HepG2 (cell line): Measurements from ENCODE around the gene ZCCHC24. TPM values are rescaled to one million over a fixed set of nuclear protein-coding genes. Genes with fewer than 3 reads are reported as not detected.

Experiments used
- CENPX ChIP-seq: sonication (generic); formaldehyde crosslinking; IDR thresholded peaks from 2 replicates; pipeline ENCODE4 v1.9.0; 2021; ENCODE audit warnings: mild to moderate bottlenecking, missing genetic modification reagents, moderate library complexity
- HNRNPLL ChIP-seq: fragments of 200-400 bp; formaldehyde crosslinking; IDR thresholded peaks from 2 replicates; pipeline ENCODE4 v1.6.1; 2017; ENCODE audit warnings: mild to moderate bottlenecking, low read depth, low read length; ENCODE audit not compliant: poor library complexity, severe bottlenecking
- LBX2 ChIP-seq: sonication (generic); formaldehyde crosslinking; IDR thresholded peaks from 2 replicates; pipeline ENCODE4 v1.5.0; 2020; ENCODE audit warnings: missing genetic modification reagents, mild to moderate bottlenecking, borderline replicate concordance
- MBNL3 ChIP-seq: fragments of 250-450 bp; sonication (Bioruptor Pico); conservative IDR thresholded peaks from 2 replicates; pipeline ENCODE4 v1.8.0; 2022; ENCODE audit warnings: mild to moderate bottlenecking, inconsistent platforms
- POLR2AphosphoS5 ChIP-seq: IDR thresholded peaks from 2 replicates; pipeline ENCODE4 v1.6.1; 2012; ENCODE audit warnings: low read depth, low read length
- RBM39 ChIP-seq: fragments of 200-400 bp; formaldehyde crosslinking; IDR thresholded peaks from one replicate; pipeline ENCODE4 v1.6.1; 2018; ENCODE audit warnings: antibody characterized with exemption, mild to moderate bottlenecking, low read depth, low read length; ENCODE audit not compliant: poor library complexity, severe bottlenecking
- SALL1 ChIP-seq: sonication (generic); formaldehyde crosslinking; IDR thresholded peaks from 2 replicates; pipeline ENCODE4 v1.8.0; 2022; ENCODE audit warnings: mild to moderate bottlenecking, missing genetic modification reagents
- ZBTB25 ChIP-seq: IDR thresholded peaks from 2 replicates; pipeline ENCODE4 v1.6.1; 2018; ENCODE audit warnings: missing genetic modification reagents
- ZMYM4 ChIP-seq: sonication (generic); formaldehyde crosslinking; IDR thresholded peaks from 2 replicates; pipeline ENCODE4 v1.8.1; 2023; ENCODE audit warnings: mild to moderate bottlenecking, missing genetic modification reagents
- ZNF616 ChIP-seq: sonication (generic); formaldehyde crosslinking; IDR thresholded peaks from 2 replicates; pipeline ENCODE4 v1.5.0; 2020; ENCODE audit warnings: low read depth, mild to moderate bottlenecking, missing genetic modification reagents
- polyA plus RNA-seq, 8 experiments: library from polyadenylated mRNA; depleted of rRNA in 3 of 8; stranded (reverse) in 7 of 8; unstranded in 1 of 8; fragments of >200 nt; fragmentation: Illumina TruSeq in 4 of 8; extraction: Trizol in 4 of 8; gene quantifications; 2 replicates each; pipeline versions ENCODE4 v1.2.1 to v1.2.3, GENCODE V29; 2011 to 2016; ENCODE audit warnings: low read depth in 4 of 8, missing spikeins in 1 of 8, mixed read lengths in 1 of 8; ENCODE audit not compliant: insufficient read depth in 1 of 8
- total RNA-seq, 5 experiments: library from RNA; depleted of rRNA; stranded (reverse); fragments of >200 nt; fragmentation: Illumina TruSeq; extraction: Trizol; gene quantifications; 2 replicates each; pipeline ENCODE4 v1.2.3, GENCODE V29; 2016; ENCODE audit warnings: low read depth in 1 of 5
- TF ChIP-seq, protein P1 (sequence below): sonication (generic); formaldehyde crosslinking; IDR thresholded peaks from 2 replicates; pipeline ENCODE4 v1.9.0; 2021; ENCODE audit warnings: mild to moderate bottlenecking, missing genetic modification reagents
- TF ChIP-seq, protein P2 (sequence below): sonication (generic); formaldehyde crosslinking; IDR thresholded peaks from 2 replicates; pipeline ENCODE4 v1.5.0; 2020; ENCODE audit warnings: mild to moderate bottlenecking, missing genetic modification reagents
- TF ChIP-seq, protein P3 (sequence below): IDR thresholded peaks from 2 replicates; pipeline ENCODE4 v1.6.1; 2012; ENCODE audit warnings: low read length, improper control_type of control experiment

The ZCCHC24 gene
- total and polyA plus RNA-seq, 2 of the 13 experiments (the other 11 are each of a cell fraction or from before 2014, with no cell fraction given) = 3.1 to 7.9 TPM

DNA sequence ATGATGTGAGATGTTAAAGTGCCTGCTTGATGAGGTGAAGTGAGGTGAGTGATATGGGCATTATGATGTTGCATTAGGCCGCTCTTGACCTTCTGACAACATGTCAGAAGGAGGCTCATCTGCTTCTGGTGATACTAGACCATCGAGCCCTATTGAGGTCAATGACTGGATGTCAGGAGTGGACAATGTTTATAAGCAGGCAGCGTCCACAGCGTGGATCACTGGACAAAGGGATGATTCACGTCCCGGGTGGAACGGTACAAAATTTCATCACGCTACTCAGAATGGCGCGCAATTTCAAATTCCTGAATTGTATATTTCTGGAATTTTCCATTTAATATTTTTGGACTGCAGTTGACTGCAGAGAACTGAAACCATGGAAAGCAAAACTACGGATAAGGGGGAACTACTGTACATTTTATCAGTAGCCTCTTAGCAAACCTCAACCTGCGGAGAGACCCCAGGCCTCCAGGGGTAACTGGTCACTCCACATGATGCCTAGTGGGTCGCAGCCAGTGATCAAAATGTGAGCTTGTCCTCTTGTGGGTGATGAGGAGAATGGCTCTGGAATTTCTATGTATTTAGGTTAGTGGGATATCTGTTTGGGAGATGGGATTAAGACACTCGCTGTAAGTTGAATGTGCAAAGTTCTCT, 5.7 kb upstream of the ZCCHC24 start (continued):
- TF ChIP-seq ZBTB25 (CRISPR knock-in tag) (no peak), SALL1 (CRISPR knock-in tag) (no peak), CENPX (CRISPR knock-in tag) (no peak), POLR2AphosphoS5 (no peak), ZNF616 (CRISPR knock-in tag) (no peak), HNRNPLL (no peak), LBX2 (CRISPR knock-in tag) (no peak), RBM39 (no peak), MBNL3 (CRISPR knock-in tag) (no peak), ZMYM4 (CRISPR knock-in tag) (no peak)
- TF ChIP-seq, protein P1, sequence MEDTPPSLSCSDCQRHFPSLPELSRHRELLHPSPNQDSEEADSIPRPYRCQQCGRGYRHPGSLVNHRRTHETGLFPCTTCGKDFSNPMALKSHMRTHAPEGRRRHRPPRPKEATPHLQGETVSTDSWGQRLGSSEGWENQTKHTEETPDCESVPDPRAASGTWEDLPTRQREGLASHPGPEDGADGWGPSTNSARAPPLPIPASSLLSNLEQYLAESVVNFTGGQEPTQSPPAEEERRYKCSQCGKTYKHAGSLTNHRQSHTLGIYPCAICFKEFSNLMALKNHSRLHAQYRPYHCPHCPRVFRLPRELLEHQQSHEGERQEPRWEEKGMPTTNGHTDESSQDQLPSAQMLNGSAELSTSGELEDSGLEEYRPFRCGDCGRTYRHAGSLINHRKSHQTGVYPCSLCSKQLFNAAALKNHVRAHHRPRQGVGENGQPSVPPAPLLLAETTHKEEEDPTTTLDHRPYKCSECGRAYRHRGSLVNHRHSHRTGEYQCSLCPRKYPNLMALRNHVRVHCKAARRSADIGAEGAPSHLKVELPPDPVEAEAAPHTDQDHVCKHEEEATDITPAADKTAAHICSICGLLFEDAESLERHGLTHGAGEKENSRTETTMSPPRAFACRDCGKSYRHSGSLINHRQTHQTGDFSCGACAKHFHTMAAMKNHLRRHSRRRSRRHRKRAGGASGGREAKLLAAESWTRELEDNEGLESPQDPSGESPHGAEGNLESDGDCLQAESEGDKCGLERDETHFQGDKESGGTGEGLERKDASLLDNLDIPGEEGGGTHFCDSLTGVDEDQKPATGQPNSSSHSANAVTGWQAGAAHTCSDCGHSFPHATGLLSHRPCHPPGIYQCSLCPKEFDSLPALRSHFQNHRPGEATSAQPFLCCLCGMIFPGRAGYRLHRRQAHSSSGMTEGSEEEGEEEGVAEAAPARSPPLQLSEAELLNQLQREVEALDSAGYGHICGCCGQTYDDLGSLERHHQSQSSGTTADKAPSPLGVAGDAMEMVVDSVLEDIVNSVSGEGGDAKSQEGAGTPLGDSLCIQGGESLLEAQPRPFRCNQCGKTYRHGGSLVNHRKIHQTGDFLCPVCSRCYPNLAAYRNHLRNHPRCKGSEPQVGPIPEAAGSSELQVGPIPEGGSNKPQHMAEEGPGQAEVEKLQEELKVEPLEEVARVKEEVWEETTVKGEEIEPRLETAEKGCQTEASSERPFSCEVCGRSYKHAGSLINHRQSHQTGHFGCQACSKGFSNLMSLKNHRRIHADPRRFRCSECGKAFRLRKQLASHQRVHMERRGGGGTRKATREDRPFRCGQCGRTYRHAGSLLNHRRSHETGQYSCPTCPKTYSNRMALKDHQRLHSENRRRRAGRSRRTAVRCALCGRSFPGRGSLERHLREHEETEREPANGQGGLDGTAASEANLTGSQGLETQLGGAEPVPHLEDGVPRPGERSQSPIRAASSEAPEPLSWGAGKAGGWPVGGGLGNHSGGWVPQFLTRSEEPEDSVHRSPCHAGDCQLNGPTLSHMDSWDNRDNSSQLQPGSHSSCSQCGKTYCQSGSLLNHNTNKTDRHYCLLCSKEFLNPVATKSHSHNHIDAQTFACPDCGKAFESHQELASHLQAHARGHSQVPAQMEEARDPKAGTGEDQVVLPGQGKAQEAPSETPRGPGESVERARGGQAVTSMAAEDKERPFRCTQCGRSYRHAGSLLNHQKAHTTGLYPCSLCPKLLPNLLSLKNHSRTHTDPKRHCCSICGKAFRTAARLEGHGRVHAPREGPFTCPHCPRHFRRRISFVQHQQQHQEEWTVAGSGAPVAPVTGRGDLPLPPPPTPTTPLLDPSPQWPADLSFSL (CRISPR knock-in tag) = no peak
- TF ChIP-seq, protein P2, sequence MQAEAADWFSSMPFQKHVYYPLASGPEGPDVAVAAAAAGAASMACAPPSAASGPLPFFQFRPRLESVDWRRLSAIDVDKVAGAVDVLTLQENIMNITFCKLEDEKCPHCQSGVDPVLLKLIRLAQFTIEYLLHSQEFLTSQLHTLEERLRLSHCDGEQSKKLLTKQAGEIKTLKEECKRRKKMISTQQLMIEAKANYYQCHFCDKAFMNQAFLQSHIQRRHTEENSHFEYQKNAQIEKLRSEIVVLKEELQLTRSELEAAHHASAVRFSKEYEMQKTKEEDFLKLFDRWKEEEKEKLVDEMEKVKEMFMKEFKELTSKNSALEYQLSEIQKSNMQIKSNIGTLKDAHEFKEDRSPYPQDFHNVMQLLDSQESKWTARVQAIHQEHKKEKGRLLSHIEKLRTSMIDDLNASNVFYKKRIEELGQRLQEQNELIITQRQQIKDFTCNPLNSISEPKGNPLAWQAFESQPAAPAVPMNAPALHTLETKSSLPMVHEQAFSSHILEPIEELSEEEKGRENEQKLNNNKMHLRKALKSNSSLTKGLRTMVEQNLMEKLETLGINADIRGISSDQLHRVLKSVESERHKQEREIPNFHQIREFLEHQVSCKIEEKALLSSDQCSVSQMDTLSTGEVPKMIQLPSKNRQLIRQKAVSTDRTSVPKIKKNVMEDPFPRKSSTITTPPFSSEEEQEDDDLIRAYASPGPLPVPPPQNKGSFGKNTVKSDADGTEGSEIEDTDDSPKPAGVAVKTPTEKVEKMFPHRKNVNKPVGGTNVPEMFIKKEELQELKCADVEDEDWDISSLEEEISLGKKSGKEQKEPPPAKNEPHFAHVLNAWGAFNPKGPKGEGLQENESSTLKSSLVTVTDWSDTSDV (CRISPR knock-in tag) = no peak
- TF ChIP-seq, protein P3, sequence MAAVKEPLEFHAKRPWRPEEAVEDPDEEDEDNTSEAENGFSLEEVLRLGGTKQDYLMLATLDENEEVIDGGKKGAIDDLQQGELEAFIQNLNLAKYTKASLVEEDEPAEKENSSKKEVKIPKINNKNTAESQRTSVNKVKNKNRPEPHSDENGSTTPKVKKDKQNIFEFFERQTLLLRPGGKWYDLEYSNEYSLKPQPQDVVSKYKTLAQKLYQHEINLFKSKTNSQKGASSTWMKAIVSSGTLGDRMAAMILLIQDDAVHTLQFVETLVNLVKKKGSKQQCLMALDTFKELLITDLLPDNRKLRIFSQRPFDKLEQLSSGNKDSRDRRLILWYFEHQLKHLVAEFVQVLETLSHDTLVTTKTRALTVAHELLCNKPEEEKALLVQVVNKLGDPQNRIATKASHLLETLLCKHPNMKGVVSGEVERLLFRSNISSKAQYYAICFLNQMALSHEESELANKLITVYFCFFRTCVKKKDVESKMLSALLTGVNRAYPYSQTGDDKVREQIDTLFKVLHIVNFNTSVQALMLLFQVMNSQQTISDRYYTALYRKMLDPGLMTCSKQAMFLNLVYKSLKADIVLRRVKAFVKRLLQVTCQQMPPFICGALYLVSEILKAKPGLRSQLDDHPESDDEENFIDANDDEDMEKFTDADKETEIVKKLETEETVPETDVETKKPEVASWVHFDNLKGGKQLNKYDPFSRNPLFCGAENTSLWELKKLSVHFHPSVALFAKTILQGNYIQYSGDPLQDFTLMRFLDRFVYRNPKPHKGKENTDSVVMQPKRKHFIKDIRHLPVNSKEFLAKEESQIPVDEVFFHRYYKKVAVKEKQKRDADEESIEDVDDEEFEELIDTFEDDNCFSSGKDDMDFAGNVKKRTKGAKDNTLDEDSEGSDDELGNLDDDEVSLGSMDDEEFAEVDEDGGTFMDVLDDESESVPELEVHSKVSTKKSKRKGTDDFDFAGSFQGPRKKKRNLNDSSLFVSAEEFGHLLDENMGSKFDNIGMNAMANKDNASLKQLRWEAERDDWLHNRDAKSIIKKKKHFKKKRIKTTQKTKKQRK = no peak
